GM19351 (cell line): ENCODE results near the gene SFTPA1.
"Not testable (repeated sequence)": the region's sequence is repeated elsewhere in the genome, so short reads cannot be mapped to it uniquely, and the experiment has no call there.

Experiments used
- ATAC-seq: cut with Tn5 transposase; IDR thresholded peaks from one replicate; pipeline ENCODE4 v1.9.1; 2021; ENCODE audit warnings: mild to moderate bottlenecking, moderate library complexity; ENCODE audit not compliant: unreplicated experiment

Gene SFTPA1

GRCh38 chr10:79608505-79609375 lies 2.0 kb upstream of the SFTPA1 start:
- peak; percentile 64 for ATAC-seq

- ATAC-seq: not testable (repeated sequence)
Observed at GRCh38 chr10:79611193-79611976, 646 bp downstream of the SFTPA1 start.

DNA sequence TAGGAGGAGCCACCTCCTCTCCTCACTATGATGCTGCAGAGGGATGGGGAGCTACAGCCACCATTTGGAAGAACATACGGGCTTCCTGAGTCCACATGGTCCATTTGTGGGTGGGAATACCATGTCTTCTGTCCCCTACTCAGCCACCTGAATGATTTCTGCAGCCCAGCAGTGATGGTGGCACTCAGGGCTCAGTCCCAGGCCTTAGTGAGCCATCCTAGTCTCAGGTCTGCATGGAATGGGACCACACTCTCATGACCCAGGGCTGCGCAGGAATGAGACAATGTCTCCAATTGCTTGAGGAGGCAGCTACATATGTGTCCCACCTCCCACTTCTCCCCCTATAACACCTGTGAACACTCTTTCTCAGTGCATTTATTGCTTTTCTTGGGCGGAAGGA lies 4.8 kb downstream of the SFTPA1 start:
- no peak for ATAC-seq

GRCh38 chr10:79616164-79616563 lies 5.4 kb downstream of the SFTPA1 start:
- ATAC-seq: no peak

- not testable (repeated sequence) for ATAC-seq
Observed at GRCh38 chr10:79623663-79624062, 12.9 kb downstream of the SFTPA1 start.

DNA sequence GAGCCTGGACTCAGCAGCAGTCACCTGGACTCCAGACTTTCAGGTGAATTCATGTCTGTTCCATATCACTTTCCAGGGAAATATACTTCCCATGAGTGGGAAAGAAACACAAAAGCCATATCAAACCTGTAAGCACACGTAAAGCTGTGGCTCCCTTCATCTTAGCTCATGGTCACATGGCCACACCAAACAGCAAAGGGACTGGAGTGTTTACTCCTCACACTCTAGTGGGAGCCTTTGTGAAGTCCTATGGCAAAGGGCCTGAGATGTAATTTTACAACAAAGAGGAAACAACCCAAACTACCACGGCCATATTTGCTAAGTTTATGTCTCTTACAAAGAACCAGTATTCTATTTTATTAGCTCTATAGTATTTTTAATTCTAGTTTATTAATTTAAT lies 16.3 kb downstream of the SFTPA1 start:
- no peak for ATAC-seq

DNA sequence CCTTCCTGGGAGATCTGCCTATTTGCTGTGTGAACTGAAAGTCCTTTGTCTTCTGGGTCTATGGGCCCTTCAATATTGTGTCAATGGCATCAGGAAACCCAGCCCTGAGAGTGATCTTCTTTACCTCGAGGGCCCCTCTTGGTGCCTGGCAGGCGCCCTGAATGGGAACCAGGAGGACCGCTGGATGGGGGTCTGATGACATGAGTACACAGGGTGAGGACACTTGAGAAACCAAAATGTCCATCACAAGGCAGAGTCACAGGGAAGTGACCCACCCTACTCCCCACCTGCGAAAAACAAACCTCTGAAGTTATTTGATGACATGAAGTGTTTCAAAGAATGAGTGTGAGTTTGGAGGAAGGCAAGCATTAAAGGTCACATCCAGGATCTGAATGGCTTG lies 17.3 kb downstream of the SFTPA1 start:
- ATAC-seq: no peak

GRCh38 chr10:79628988-79629954 lies 18.5 kb downstream of the SFTPA1 start:
- ATAC-seq: no peak

GRCh38 chr10:79629955-79630327 lies 19.2 kb downstream of the SFTPA1 start:
- no peak for ATAC-seq

DNA sequence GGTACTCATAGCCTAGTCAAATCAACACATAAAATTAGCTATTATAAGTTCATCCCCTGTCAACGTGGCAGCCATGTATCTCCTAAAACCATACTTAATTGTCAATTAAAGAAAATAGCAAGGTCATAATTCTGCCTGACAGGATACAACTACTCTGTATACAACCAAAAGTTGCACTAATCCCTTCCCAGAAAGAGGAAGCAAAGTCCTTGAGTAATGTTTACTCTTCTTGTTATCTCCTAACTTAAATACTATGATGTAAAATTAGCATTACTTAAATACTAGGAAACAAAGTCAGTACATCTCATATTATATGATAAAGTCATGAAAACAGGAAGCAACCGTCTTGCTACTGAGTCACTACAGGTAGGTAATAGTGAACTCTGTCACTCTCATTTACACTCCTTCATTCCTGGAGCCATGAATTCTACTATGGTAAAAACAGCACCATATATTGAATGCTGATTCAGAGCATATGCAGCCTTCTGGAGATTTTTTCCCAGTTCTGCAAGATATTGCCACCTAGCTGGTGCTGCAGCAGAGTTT lies 26.0 kb downstream of the SFTPA1 start:
- not testable (repeated sequence) for ATAC-seq

DNA sequence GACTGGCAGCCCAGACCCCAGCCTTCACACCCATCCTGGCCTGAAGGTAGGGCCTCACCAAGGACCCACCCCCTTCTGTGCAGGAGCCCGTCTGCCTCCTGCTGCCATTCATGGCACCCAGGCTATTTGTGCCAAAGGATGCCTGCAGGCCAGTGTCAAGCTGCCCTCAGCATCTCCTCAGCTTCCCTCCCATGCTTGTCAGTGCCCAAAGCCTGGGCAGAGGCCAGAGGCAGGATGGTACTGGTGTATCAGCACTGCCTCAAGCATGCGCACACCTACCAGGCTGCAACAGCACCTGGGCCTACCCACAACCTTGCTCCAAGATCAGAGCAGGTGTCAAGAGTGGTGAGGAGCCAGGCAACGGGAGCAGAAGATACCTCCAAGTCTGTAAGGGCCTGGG lies 27.6 kb downstream of the SFTPA1 start:
- no peak for ATAC-seq

- ATAC-seq: not testable (repeated sequence)
Observed at GRCh38 chr10:79652695-79653094, 42.0 kb downstream of the SFTPA1 start.

DNA sequence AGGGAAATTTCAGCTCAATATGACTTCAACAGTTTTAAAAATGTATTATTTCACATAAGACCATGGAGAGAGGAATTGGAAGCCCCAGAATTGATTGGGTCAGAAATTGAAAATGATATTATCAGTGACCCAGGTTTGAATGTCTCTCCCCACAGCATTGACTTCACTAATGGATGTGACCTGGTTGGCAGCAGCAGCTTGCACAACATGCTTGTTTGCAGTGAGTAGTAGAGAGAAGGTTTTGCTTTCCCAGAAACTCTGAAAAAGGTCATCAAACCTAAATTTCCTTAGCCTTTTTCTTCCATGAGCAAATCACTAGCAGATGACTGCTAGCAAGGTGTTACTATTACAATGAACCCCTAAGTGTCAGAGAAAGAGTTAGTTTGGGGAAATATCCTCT lies 52.5 kb downstream of the SFTPA1 start:
- ATAC-seq: not testable (repeated sequence)

DNA sequence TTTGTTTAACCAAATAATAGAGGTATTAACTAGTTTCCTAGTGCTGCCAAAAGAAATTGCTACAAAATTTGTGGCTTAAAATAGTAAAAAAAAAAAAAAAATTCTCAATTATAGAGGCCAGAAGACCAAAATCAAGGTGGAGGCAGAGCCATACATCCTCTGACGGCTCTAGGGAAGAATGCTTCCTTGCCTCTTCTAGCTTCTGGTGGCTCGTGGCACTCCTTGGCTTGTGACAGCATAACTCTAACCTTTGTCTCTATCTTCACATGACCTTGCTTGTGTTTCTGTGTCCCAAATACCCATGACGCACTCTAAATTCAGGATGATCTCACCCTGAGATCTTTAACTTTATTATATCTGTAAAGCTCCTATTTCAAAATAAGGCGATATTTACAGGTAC lies 53.9 kb downstream of the SFTPA1 start:
- ATAC-seq: not testable (repeated sequence)
